Pons (tissue), 1 donor: ENCODE data around the gene MRPS33.
"Not testable (repeated sequence)": the region's sequence is repeated elsewhere in the genome, so short reads cannot be mapped to it uniquely, and the experiment has no call there.

Experiments used
- DNase-seq: peaks from one replicate; pipeline ENCODE4 v3.0.0-alpha.2; 2016; ENCODE audit warnings: low spot score

The MRPS33 gene

GRCh38 chr7:141012044-141012685 lies 2.6 kb downstream of the MRPS33 start:
- peak; percentile 63 for DNase-seq

DNA sequence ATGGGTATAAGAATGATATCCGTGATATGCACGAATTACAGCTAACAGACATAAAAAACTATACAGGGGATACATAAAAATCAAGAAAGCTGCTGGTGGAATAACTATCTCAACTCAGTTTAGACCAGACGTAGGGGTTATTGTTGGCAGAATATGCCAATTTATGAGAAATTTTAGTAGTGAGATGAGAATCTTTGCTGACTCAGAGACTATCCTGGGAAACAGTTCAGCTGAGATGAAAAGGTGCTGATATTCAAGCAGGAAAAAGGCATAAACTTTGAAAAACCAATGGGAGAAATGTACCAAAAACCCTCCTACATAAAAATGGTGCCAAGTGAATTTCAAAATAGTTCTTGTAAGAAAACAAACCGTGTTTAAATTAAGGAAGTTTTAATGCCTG lies 3.3 kb downstream of the MRPS33 start:
- DNase-seq = no peak

DNA sequence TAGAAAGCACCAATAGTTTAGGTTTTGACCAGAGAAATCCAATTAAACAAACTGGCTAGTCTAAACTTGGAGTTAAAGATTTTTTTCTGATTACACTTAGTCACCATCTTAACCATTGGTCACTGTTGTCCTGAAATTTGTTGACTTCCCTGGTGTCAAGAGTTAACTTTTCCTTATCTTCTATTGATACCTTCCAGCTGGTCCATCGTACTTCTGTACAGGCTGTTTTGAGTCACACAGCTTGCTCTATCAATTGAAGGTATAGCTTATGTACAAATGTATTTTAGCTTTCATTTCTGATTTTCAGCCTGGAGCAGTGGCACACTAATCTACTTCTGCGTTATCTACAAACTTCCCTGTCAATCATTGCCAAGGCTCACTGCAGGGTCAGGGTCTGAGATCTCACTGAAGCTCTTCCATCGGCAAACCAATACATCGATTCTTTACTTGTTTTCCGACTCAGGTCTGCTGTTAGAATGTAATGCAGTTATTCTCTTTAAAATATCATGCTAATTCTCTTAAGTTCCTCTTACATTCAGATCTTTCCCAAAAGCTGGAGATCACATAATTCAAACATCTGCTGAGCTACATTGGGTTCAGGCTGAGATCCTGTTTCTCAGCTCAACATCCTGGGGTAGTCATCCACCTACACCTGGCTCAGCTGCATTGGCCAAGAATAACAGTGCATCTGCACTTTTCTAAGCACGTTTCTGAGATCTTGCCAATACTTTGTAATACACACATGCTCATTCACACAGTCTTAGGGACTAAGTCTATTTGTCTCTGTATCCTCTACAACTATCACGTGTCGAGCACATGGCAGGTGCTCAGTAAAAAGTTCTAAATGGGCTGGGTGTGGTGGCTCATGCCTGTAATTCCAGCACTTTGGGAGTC lies 11.3 kb downstream of the MRPS33 start:
- no peak for DNase-seq

DNA sequence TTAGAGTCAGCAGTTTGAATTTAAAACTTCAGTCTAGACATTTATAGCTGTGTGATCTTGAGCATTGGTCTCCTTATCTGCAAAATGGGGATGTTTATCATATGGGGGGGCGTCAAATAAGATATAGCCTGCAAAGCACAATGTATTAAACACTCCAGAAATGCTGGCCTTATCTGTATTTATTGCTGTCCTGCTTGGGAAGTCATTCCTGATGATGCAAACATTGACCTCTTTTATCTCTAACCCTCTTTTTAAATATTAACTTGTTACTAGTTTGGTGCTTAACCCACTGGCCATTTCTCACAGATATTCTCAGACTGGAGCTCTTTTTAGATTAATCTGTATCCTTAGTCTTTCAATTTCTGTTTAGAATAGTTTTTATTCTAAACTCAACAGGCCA lies 13.2 kb downstream of the MRPS33 start:
- DNase-seq = no peak

GRCh38 chr7:141001122-141001521 lies 13.6 kb downstream of the MRPS33 start:
- DNase-seq = no peak

DNA sequence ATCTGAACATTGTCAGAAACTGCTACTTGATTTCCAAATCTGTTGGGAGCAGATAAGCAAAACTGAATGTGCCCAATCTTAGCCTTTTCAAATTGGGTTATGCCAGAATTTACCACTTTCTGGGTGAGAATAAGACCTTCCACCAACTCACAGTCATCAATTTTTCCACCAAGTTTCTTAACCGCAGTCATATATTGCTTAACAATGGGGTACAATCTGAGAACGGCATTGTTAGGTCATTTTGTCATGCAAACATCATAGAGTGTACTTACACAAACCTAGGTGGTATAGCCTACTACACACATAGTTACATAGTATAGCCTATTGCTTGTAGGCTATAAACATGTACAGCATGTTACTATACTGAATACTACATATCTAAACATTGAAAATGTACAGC lies 16.0 kb downstream of the MRPS33 start:
- no peak for DNase-seq

GRCh38 chr7:140992422-140992821 lies 22.3 kb downstream of the MRPS33 start:
- DNase-seq = no peak

DNA sequence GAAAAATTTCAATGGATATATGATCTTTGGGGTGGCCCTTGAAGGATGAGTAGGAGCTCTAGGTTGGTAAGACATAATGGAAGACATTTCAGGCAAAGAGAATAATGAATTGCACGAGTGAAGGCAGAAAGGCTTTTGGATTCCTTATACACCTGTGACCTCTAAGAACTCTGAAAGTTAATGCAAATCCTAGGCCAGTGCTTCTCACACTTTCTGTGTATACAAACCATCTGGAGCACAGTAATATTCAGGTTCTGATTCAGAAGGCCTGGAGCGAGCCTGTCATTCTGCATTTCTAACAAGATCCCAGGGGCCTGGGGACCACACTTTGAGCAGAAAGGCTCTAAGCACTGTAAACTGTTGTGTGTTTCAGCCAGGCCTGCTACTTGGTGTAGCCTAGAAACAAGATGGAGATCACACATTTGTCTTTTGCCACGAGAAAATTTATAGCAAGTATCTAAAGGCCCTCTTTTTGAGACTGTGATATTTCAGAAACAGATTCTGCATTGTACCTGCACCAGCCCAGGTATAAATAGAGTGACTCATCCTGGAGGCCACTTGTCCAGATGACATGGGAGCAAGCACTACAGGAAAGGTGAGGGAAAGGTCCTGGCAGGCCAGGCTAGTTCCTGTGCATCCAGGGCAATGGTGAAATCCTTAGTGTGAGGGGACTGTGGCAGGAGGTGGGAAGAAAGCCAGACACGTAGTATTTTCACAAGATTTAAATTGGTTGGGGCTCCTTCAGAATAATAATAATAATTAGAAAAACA lies 24.4 kb downstream of the MRPS33 start:
- DNase-seq = no peak

GRCh38 chr7:140989068-140989467 lies 25.7 kb downstream of the MRPS33 start:
- no peak for DNase-seq

DNA sequence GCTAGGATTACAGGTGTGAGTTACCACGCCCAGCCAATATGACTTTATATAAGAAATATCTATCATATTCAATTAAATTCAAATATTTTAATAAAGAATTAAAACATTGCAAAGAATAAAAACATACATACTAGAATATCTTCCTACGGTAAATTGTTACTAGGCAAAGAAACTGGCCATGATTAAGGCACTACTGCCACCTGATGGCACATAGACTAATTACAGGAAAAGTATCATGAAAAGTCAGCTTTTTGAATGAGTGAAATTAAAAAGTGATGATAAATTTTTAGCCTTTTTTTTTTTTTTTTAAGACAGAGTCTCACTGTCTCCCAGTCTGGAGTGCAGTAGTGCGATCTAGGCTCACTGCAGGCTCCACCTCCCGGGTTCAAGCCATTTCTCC lies 30.9 kb downstream of the MRPS33 start:
- no peak for DNase-seq

GRCh38 chr7:140982508-140982907 lies 32.2 kb downstream of the MRPS33 start:
- DNase-seq = peak; percentile 21

- DNase-seq = no peak
These were observed 32.8 kb downstream of the MRPS33 start for GRCh38 chr7:140981951-140982350.

- no peak for DNase-seq
These were observed 37.0 kb downstream of the MRPS33 start for GRCh38 chr7:140977741-140978140.

DNA sequence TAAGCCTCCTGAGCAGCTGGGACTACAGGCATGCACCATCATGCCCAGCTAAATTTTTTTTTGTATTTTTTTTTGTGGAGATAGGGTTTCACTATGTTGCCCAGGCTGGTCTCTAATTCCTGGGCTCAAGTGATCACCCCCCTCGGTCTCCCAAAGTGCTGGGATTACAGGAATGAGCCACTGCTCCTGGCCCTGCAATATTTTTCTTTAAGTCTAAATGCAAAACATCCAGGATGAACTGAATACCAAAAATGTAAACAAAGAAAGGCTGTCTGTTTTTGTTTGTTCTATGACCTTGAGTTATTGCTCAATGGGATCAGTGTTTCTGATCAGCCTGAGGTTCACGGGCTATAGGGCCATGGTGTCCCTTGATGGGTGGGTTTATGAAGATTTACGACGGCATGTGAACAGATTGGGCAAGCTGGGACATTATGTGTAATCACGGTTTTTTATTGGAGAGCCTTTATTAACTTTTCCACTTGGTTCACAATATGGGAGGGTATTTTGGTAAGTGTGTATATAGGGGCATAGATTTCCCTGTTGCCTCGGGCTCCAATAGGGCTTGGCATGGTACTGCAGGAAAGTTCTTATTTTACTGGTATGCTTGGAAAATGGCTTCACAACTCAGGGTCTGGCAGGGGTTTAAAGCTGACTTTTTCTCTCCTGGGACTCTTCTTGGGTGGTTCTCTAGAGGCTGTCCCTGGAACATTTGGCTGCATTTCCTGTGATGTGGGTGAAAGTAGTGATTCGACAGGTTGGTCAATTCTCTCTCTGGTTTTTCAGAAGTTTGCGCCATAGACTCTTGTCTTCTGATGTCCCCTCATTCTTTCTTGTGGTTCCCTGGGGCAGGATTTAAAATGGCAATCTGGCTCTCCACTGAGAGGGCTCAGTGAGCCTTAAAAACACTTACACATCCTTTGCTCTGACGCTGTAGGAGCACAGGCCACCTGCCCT lies 41.6 kb downstream of the MRPS33 start:
- DNase-seq = no peak

GRCh38 chr7:140972344-140972743 lies 42.4 kb downstream of the MRPS33 start:
- DNase-seq = no peak

- DNase-seq = no peak
These were observed 47.3 kb downstream of the MRPS33 start for GRCh38 chr7:140967438-140967837.

GRCh38 chr7:140966561-140967233 lies 48.1 kb downstream of the MRPS33 start:
- no peak for DNase-seq

- DNase-seq = no peak
These were observed 53.6 kb downstream of the MRPS33 start for GRCh38 chr7:140961117-140961516.

- DNase-seq = not testable (repeated sequence)
These were observed 57.8 kb downstream of the MRPS33 start for GRCh38 chr7:140956997-140957396.
